PC-3 (cell line): ENCODE results near the gene THAP7. TPM values are rescaled to one million over a fixed set of nuclear protein-coding genes. Genes with fewer than 3 reads are reported as not detected.

Experiments
- ATAC-seq: fragments of 200-7000 bp; cut with Tn5 transposase; 2 replicates; pipeline ENCODE4 v1.9.1; 2020; ENCODE audit warnings: mild to moderate bottlenecking, moderate library complexity
- BruUV-seq: library from RNA; stranded (reverse); fragments of 400-500 nt; replicated peaks from 2 replicates; lab custom pipeline; 2021; lab: Mats Ljungman, UMichigan
- CTCF ChIA-PET: fragments of 300-600 bp; sonication (Branson Sonifier 250); formaldehyde crosslinking; loops from one replicate; lab custom pipeline; 2022; ENCODE audit warnings: antibody characterized with exemption; lab: Charles Lee
- POLR2A ChIA-PET: fragments of 300-600 bp; sonication (Branson Sonifier 250); formaldehyde crosslinking; loops from one replicate; lab custom pipeline; 2022; ENCODE audit warnings: antibody characterized with exemption; ENCODE audit not compliant: unreplicated experiment; lab: Charles Lee
- DNase-seq: peaks from one replicate; pipeline ENCODE4 v3.0.0-alpha.2; 2015
- H2AFZ ChIP-seq: fragments of 300-600 bp; sonication (generic); 2 replicates; pipeline ENCODE4 v1.6.0; 2016; ENCODE audit warnings: antibody characterized with exemption, low read length
- H3F3A ChIP-seq: fragments of 300-600 bp; sonication (generic); one replicate; pipeline ENCODE4 v1.6.0; 2017; ENCODE audit warnings: antibody characterized with exemption, low read length, control low read depth, mild to moderate bottlenecking; ENCODE audit not compliant: unreplicated experiment
- H3K27ac ChIP-seq: fragments of 300-600 bp; sonication (generic); 2 replicates; pipeline ENCODE4 v1.5.1; 2016; ENCODE audit warnings: mild to moderate bottlenecking, low read length
- H3K27me3 ChIP-seq: fragments of 300-600 bp; sonication (generic); 2 replicates; pipeline ENCODE4 v1.6.1; 2016; ENCODE audit warnings: low read length, mixed read lengths
- H3K36me3 ChIP-seq: fragments of 300-600 bp; sonication (generic); 2 replicates; pipeline ENCODE4 v1.6.1; 2016; ENCODE audit warnings: low read depth, mixed run types, low read length, mixed read lengths
- H3K4me1 ChIP-seq: fragments of 300-600 bp; sonication (generic); 2 replicates; pipeline ENCODE4 v1.5.1; 2016; ENCODE audit warnings: low read length; ENCODE audit not compliant: insufficient read depth
- H3K4me2 ChIP-seq: fragments of 300-600 bp; sonication (generic); 2 replicates; pipeline ENCODE4 v1.6.0; 2016; ENCODE audit warnings: low read length
- H3K4me3 ChIP-seq: fragments of 300-600 bp; sonication (generic); 2 replicates; pipeline ENCODE4 v1.5.1; 2016; ENCODE audit warnings: mild to moderate bottlenecking, low read length, mixed read lengths
- H3K79me2 ChIP-seq: fragments of 300-600 bp; sonication (generic); 2 replicates; pipeline ENCODE4 v1.6.1; 2017; ENCODE audit warnings: low read length, mixed read lengths
- H3K9ac ChIP-seq: fragments of 300-600 bp; sonication (generic); 2 replicates; pipeline ENCODE4 v1.6.0; 2016; ENCODE audit warnings: mild to moderate bottlenecking, low read length
- H3K9me2 ChIP-seq: fragments of 300-600 bp; sonication (generic); replicated peaks from 2 replicates; pipeline ENCODE4 v1.6.1; 2016; ENCODE audit warnings: mixed run types, low read length, mixed read lengths
- H3K9me3 ChIP-seq: fragments of 300-600 bp; sonication (generic); 2 replicates; pipeline ENCODE4 v1.6.1; 2016; ENCODE audit warnings: low read length, mixed read lengths
- H4K20me1 ChIP-seq: fragments of 300-600 bp; sonication (generic); 2 replicates; pipeline ENCODE4 v1.6.1; 2016; ENCODE audit warnings: low read length, mixed read lengths
- EZH2 ChIP-seq: fragments of 300-600 bp; sonication (generic); IDR thresholded peaks from one replicate; pipeline ENCODE4 v1.6.1; 2017; ENCODE audit warnings: antibody characterized with exemption, mild to moderate bottlenecking, low read length; ENCODE audit not compliant: unreplicated experiment
- EZH2phosphoT487 ChIP-seq: fragments of 300-600 bp; sonication (generic); IDR thresholded peaks from 2 replicates; pipeline ENCODE4 v1.6.1; 2018; ENCODE audit warnings: mild to moderate bottlenecking, antibody characterized with exemption, low read length, borderline replicate concordance
- intact Hi-C: fragments of 100-400 bp; cut with micrococcal nuclease; formaldehyde crosslinking; loops from 2 replicates; pipeline ENCODE4 v1.9.0; 2023
- total RNA-seq: library from RNA; depleted of rRNA; stranded (reverse); fragments of >200 nt; gene quantifications from 2 replicates; pipeline ENCODE4 v1.2.3, GENCODE V29; 2014
- TF ChIP-seq, protein P1 (sequence below): fragments of 300-600 bp; sonication (generic); conservative IDR thresholded peaks from 2 replicates; pipeline ENCODE4 v1.5.1; 2017; ENCODE audit warnings: antibody characterized with exemption, low read depth, mild to moderate bottlenecking, low read length

Gene THAP7
- total RNA-seq, 1 experiment from 2014 or later = 43.0 TPM

DNA sequence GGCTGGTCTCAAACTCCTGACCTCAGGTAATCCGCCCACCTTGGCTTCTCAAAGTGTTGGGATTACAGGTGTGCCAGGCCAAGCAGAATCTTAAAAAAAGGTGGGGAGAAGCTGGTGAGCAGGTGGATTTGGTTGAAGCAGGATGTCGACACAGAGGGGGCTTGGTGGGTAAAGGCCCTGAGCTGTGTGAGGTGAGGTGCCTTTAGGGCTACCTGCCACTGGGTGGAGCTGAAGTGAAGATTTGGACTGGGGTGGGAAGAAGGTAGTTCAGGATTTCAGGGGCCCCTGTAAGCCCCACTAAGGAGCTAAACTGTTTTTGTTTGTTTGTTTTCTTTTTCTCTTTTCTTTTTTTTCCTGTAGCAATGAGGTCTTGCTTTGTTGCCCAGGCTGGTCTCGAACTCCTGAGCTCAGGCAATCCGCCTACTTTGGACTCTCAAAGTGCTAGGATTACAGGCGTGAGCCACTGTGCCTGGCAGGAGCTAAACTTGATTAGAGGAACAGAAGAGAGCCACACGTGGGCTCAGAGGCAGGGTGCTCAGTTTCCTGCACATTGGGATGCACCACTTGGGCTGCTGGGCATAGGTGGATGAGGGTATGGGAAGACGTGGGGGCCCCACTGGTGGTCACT, 19.0 kb upstream of the THAP7 start:
- no peaks in the 10 kb centered on the region for H3K4me1 ChIP-seq
- no peak overlapping the region for H2AFZ ChIP-seq
- no peaks in the 10 kb centered on the region for H3F3A ChIP-seq
- POLR2A ChIA-PET = no interaction called here
- DNase-seq = peak; percentile 16
- ATAC-seq = no peak
- no peak overlapping the region for H3K4me3 ChIP-seq
- H3K27ac ChIP-seq = no peak overlapping the region
- no peaks in the 10 kb centered on the region for H3K9me2 ChIP-seq
- no peaks in the 10 kb centered on the region for H4K20me1 ChIP-seq
- H3K36me3 ChIP-seq = no peaks in the 10 kb centered on the region
- no peak for TF ChIP-seq EZH2phosphoT487
- TF ChIP-seq, protein P1, sequence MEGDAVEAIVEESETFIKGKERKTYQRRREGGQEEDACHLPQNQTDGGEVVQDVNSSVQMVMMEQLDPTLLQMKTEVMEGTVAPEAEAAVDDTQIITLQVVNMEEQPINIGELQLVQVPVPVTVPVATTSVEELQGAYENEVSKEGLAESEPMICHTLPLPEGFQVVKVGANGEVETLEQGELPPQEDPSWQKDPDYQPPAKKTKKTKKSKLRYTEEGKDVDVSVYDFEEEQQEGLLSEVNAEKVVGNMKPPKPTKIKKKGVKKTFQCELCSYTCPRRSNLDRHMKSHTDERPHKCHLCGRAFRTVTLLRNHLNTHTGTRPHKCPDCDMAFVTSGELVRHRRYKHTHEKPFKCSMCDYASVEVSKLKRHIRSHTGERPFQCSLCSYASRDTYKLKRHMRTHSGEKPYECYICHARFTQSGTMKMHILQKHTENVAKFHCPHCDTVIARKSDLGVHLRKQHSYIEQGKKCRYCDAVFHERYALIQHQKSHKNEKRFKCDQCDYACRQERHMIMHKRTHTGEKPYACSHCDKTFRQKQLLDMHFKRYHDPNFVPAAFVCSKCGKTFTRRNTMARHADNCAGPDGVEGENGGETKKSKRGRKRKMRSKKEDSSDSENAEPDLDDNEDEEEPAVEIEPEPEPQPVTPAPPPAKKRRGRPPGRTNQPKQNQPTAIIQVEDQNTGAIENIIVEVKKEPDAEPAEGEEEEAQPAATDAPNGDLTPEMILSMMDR = peak; percentile 48
- H3K9ac ChIP-seq = no peak overlapping the region
- no peaks in the 10 kb centered on the region for H3K9me3 ChIP-seq
- BruUV-seq = no TSS peak
- CTCF ChIA-PET = no interaction called here
- intact Hi-C loops = no loop called here
- no peaks in the 10 kb centered on the region for H3K27me3 ChIP-seq
- H3K79me2 ChIP-seq = no peaks in the 10 kb centered on the region
- no peak overlapping the region for H3K4me2 ChIP-seq

DNA sequence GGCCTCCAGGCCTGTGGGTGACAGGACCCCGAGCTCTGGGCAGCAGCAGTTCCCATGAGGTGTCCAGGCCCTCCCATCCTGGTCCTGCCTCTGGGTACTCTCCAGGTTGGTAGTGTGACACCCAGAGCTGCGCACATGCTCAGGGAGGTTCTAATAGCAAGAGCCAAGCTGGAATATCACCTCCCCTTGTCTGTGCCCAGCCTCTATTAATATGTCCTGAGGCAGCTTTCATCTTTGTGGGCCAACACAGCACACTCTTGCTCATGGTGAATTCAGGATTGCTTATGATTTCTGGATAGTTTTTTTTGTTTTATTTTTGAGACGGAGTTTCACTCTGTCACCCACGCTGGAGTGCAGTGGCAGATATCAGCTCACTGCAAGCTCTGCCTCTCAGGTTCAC, 16.4 kb upstream of the THAP7 start:
- H3K9me2 ChIP-seq = no peaks in the 10 kb centered on the region
- no peak overlapping the region for H2AFZ ChIP-seq
- H3K4me3 ChIP-seq = no peak overlapping the region
- no peak overlapping the region for H3K27ac ChIP-seq
- intact Hi-C loops = no loop called here
- no peak for DNase-seq
- no peak overlapping the region for H3K9ac ChIP-seq
- no peak for ATAC-seq
- H3K4me1 ChIP-seq = peaks cover 7% of the 10 kb centered on the region; the same call in 1 of the 2 replicates
- H4K20me1 ChIP-seq = no peaks in the 10 kb centered on the region
- BruUV-seq = no TSS peak
- POLR2A ChIA-PET = no interaction called here
- H3K79me2 ChIP-seq = no peaks in the 10 kb centered on the region
- no peaks in the 10 kb centered on the region for H3K9me3 ChIP-seq
- H3K4me2 ChIP-seq = no peak overlapping the region
- no peaks in the 10 kb centered on the region for H3K36me3 ChIP-seq
- CTCF ChIA-PET = no interaction called here
- no peaks in the 10 kb centered on the region for H3K27me3 ChIP-seq
- no peak for TF ChIP-seq EZH2
- TF ChIP-seq, protein P1 = no peak
- TF ChIP-seq EZH2phosphoT487 = no peak
- H3F3A ChIP-seq = no peaks in the 10 kb centered on the region

DNA sequence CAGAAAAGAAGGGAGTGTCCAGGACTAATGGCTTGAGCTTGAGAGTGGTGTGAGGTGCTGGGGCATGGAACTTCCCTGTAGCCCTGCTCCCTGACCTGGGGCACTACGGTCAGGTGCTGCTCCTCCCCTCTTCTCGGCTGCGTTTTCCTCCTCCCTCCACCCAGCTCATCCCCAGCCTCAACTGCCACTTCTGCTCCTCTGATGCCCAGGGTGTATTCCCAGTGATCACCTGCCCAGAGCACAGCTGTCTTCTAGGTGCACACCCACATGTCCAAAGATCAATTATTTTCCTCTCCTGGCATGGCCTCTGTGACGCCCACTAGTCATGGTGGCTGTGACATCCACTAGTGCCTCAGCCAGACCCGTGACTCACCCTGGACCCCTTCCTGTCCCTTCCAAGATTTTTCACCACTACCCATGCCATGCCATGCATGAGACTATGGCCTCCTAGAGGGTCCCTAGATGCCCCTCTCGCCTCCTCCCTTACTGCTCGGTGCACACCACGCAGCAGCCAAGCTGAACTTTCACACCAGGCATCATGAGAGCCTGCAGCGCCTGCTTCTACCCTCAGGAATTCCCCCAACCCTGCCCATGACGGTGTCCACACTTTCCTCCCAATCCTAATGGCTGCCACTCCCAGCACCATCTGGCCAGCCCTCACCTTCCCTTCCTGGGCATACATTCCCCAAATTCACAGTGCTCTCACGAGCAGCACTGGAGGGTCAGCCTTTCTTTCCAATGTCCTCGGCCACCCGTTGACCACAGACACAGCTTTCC, 14.9 kb upstream of the THAP7 start:
- H3F3A ChIP-seq = no peaks in the 10 kb centered on the region
- H3K27me3 ChIP-seq = no peaks in the 10 kb centered on the region
- H4K20me1 ChIP-seq = no peaks in the 10 kb centered on the region
- H3K27ac ChIP-seq = no peak overlapping the region
- no peaks in the 10 kb centered on the region for H3K9me3 ChIP-seq
- H3K4me1 ChIP-seq = peaks cover 7% of the 10 kb centered on the region; the same call in 1 of the 2 replicates
- H3K36me3 ChIP-seq = no peaks in the 10 kb centered on the region
- no peaks in the 10 kb centered on the region for H3K79me2 ChIP-seq
- H3K4me3 ChIP-seq = no peak overlapping the region
- H2AFZ ChIP-seq = no peak overlapping the region
- CTCF ChIA-PET = interaction anchor here (0.7 kb wide), 1 partner anchor 13 kb away, joined by 11 read pairs; no protein-coding TSS in a partner anchor
- TF ChIP-seq, protein P1 = no peak
- TF ChIP-seq EZH2 (no peak), EZH2phosphoT487 (no peak)
- intact Hi-C loops = no loop called here
- ATAC-seq (no peak), DNase-seq (no peak)
- H3K9ac ChIP-seq = no peak overlapping the region
- no peaks in the 10 kb centered on the region for H3K9me2 ChIP-seq
- no peak overlapping the region for H3K4me2 ChIP-seq
- no TSS peak for BruUV-seq
- POLR2A ChIA-PET = no interaction called here
